OCI-LY1 (cell line): ENCODE measurements around the gene NRCAM.

ENCODE experiments used
- H2AFZ ChIP-seq: fragments of 200-600 bp; sonication (generic), shearing (Covaris generic); 2 replicates; pipeline ENCODE4 v1.6.0; 2014; ENCODE audit warnings: antibody characterized with exemption, mild to moderate bottlenecking, low read length
- H3F3A ChIP-seq: fragments of 200-600 bp; sonication (generic), shearing (Covaris generic); 2 replicates; pipeline ENCODE4 v1.6.0; 2014; ENCODE audit warnings: mild to moderate bottlenecking, antibody characterized with exemption, low read length, moderate library complexity; ENCODE audit not compliant: insufficient read depth
- H3K27ac ChIP-seq: fragments of 200-600 bp; sonication (generic); 2 replicates; pipeline ENCODE4 v1.5.1; 2014; ENCODE audit warnings: low read length, mixed run types, mild to moderate bottlenecking, low read depth; ENCODE audit not compliant: poor library complexity, severe bottlenecking
- H3K27me3 ChIP-seq: fragments of 200-600 bp; sonication (generic); 2 replicates; pipeline ENCODE4 v1.6.0; 2014; ENCODE audit warnings: antibody characterized with exemption, mild to moderate bottlenecking, low read length, moderate library complexity; ENCODE audit not compliant: insufficient read depth
- H3K36me3 ChIP-seq: fragments of 200-600 bp; sonication (generic); 2 replicates; pipeline ENCODE4 v1.6.1; 2014; ENCODE audit warnings: mild to moderate bottlenecking, antibody characterized with exemption, low read length, moderate library complexity, mixed read lengths; ENCODE audit not compliant: insufficient read depth
- H3K4me1 ChIP-seq: fragments of 200-600 bp; sonication (generic); 2 replicates; pipeline ENCODE4 v1.5.1; 2014; ENCODE audit warnings: mild to moderate bottlenecking, low read length, moderate library complexity; ENCODE audit not compliant: insufficient read depth, severe bottlenecking
- H3K4me2 ChIP-seq: fragments of 200-600 bp; sonication (generic), shearing (Covaris generic); 2 replicates; pipeline ENCODE4 v1.6.1; 2014; ENCODE audit warnings: low read length
- H3K4me3 ChIP-seq: fragments of 200-600 bp; sonication (generic); 2 replicates; pipeline ENCODE4 v1.5.1; 2014; ENCODE audit warnings: low read length, low read depth, mild to moderate bottlenecking, mixed read lengths; ENCODE audit not compliant: poor library complexity, severe bottlenecking
- H3K79me2 ChIP-seq: fragments of 200-600 bp; shearing (Covaris generic); 2 replicates; pipeline ENCODE4 v1.6.1; 2016; ENCODE audit warnings: mixed run types, low read length, mixed read lengths; ENCODE audit not compliant: insufficient read depth
- H3K9ac ChIP-seq: fragments of 200-600 bp; sonication (generic), shearing (Covaris generic); 2 replicates; pipeline ENCODE4 v1.6.1; 2014; ENCODE audit warnings: mild to moderate bottlenecking, low read length, mixed read lengths
- H3K9me2 ChIP-seq: fragments of 200-600 bp; sonication (generic), shearing (Covaris generic); 2 replicates; pipeline ENCODE4 v1.6.1; 2014; ENCODE audit warnings: low read depth, mild to moderate bottlenecking, low read length, mixed read lengths
- H3K9me3 ChIP-seq: fragments of 200-600 bp; shearing (Covaris generic); 2 replicates; pipeline ENCODE4 v1.6.1; 2014; ENCODE audit warnings: low read length, mixed read lengths
- H4K20me1 ChIP-seq: fragments of 200-600 bp; sonication (generic), shearing (Covaris generic); 2 replicates; pipeline ENCODE4 v1.6.0; 2016; ENCODE audit warnings: mild to moderate bottlenecking, low read length; ENCODE audit not compliant: insufficient read depth
- CTCF ChIP-seq: fragments of 200-600 bp; sonication (generic), shearing (Covaris generic); IDR thresholded peaks from 2 replicates; pipeline ENCODE4 v1.5.1; 2017; ENCODE audit warnings: mild to moderate bottlenecking, antibody characterized with exemption, low read length, moderate library complexity, mixed read lengths
- EZH2 ChIP-seq: fragments of 200-600 bp; sonication (generic), shearing (Covaris generic); IDR thresholded peaks from 2 replicates; pipeline ENCODE4 v1.8.0; 2017; ENCODE audit warnings: borderline replicate concordance, mixed run types, mild to moderate bottlenecking, antibody characterized with exemption, low read length, moderate library complexity, mixed read lengths

Gene NRCAM

GRCh38 chr7:108114117-108114841, 342.0 kb downstream of the NRCAM start:
- Histone ChIP-seq H3K4me1 (no peaks in the 10 kb centered on the region), H3K9ac (no peak overlapping the region), H3K36me3 (no peaks in the 10 kb centered on the region), H3K4me2 (no peak overlapping the region), H3K9me2 (no peaks in the 10 kb centered on the region), H3F3A (no peaks in the 10 kb centered on the region), H3K4me3 (no peak overlapping the region), H3K27ac (no peak overlapping the region), H3K79me2 (no peaks in the 10 kb centered on the region), H3K27me3 (no peaks in the 10 kb centered on the region), H4K20me1 (no peaks in the 10 kb centered on the region), H2AFZ (no peak overlapping the region), H3K9me3 (no peaks in the 10 kb centered on the region)
- no peak for TF ChIP-seq EZH2
- peak; percentile 78 for TF ChIP-seq CTCF

GRCh38 chr7:108112683-108113082, 343.6 kb downstream of the NRCAM start:
- no peak overlapping the region for H3K4me3 ChIP-seq
- no peaks in the 10 kb centered on the region for H3K36me3 ChIP-seq
- no peak overlapping the region for H3K4me2 ChIP-seq
- TF ChIP-seq CTCF (no peak), EZH2 (no peak)
- H3K9me2 ChIP-seq = no peaks in the 10 kb centered on the region
- H3F3A ChIP-seq = no peaks in the 10 kb centered on the region
- H2AFZ ChIP-seq = no peak overlapping the region
- H4K20me1 ChIP-seq = no peaks in the 10 kb centered on the region
- no peaks in the 10 kb centered on the region for H3K4me1 ChIP-seq
- no peaks in the 10 kb centered on the region for H3K79me2 ChIP-seq
- no peak overlapping the region for H3K27ac ChIP-seq
- no peaks in the 10 kb centered on the region for H3K27me3 ChIP-seq
- no peak overlapping the region for H3K9ac ChIP-seq
- no peaks in the 10 kb centered on the region for H3K9me3 ChIP-seq

GRCh38 chr7:108109221-108109908, 346.9 kb downstream of the NRCAM start:
- no peaks in the 10 kb centered on the region for H4K20me1 ChIP-seq
- no peak overlapping the region for H3K9ac ChIP-seq
- H2AFZ ChIP-seq = no peak overlapping the region
- no peak overlapping the region for H3K27ac ChIP-seq
- no peaks in the 10 kb centered on the region for H3K9me2 ChIP-seq
- H3K79me2 ChIP-seq = no peaks in the 10 kb centered on the region
- H3K9me3 ChIP-seq = no peaks in the 10 kb centered on the region
- H3K36me3 ChIP-seq = no peaks in the 10 kb centered on the region
- H3F3A ChIP-seq = no peaks in the 10 kb centered on the region
- no peak overlapping the region for H3K4me2 ChIP-seq
- H3K4me3 ChIP-seq = no peak overlapping the region
- H3K27me3 ChIP-seq = no peaks in the 10 kb centered on the region
- no peaks in the 10 kb centered on the region for H3K4me1 ChIP-seq
- TF ChIP-seq EZH2 = no peak
- peak; percentile 72 for TF ChIP-seq CTCF
